T-helper 22 cell (primary cell): Measurements from ENCODE around the gene DCPS.
"Not testable (repeated sequence)": the region's sequence is repeated elsewhere in the genome, so short reads cannot be mapped to it uniquely, and the experiment has no call there.

Experiments
- DNase-seq: peaks from one replicate; pipeline ENCODE4 v3.0.0-alpha.2; 2020; ENCODE audit warnings: low read depth

The DCPS gene

DNA sequence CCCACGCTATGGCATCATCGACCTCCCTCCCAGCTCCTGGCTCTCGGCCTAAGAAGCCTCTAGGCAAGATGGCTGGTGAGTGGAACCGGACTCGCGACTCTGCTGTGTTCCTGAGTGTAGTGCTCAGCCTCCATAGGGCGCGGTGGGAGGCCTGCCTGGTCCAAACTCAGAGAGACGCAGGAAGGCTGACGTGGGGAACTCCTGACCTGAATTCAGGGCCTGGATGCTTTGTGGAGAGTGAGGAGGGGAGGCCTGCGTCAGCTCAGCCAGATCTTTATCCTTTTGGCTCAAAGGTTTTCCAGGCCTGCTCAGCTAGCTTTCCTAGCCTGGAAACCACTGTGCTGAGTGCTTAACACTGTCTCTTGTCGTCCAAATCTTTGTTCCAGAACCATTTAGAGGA is 13.0 kb upstream of the DCPS start:
- no peak for DNase-seq

GRCh38 chr11:126293726-126294125 is 10.1 kb upstream of the DCPS start:
- no peak for DNase-seq

DNA sequence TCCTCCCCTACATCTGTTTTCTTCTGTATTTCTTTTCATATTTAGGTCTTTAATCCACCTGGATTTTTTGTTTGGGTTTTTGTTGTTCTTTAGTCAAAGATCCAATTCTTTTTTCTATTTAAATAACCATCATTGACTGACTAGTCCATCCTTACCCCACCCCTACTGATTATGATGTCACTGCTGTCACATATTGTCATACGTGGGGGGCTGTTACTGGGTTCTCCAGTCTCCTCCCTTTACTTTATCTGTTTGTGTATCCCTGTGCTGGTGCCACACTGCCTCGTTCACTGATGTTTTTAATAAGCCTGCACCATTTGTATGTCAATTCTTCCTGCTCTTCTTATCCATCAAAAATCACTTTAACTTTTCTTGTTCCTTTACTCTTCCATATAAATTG is 6.9 kb upstream of the DCPS start:
- DNase-seq, result no peak

DNA sequence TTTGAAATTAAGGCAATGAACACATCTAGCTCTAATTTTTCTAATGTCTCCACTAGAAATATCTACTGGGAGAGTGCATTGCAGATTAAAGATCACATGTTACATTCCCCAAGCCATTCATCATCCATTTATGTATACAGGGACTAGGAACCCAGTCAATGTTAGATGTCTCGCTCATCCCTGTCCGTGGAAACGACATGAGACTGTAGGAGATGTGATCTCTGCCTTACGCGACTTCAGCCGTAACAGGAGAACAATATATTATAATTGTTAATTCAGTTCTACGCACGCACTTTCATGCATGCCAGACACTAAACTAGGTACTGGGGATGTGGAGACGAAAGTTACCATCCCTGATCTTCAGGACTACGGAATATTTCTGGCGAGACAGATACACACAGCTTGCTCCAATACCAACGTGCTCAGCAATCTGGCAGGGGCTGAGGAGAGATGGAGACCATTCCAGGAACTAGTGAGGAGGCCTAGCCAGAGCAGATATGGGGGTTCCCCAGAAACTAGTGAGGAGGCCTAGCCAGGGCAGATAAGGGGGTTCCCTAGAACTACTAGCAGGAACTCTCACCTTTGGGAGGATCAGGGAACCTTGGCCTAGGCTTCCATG is 706 bp downstream of the DCPS start:
- DNase-seq, result no peak

GRCh38 chr11:126305699-126306098 is 1.8 kb downstream of the DCPS start:
- no peak for DNase-seq

GRCh38 chr11:126307706-126308105 is 3.8 kb downstream of the DCPS start:
- DNase-seq, result no peak

DNA sequence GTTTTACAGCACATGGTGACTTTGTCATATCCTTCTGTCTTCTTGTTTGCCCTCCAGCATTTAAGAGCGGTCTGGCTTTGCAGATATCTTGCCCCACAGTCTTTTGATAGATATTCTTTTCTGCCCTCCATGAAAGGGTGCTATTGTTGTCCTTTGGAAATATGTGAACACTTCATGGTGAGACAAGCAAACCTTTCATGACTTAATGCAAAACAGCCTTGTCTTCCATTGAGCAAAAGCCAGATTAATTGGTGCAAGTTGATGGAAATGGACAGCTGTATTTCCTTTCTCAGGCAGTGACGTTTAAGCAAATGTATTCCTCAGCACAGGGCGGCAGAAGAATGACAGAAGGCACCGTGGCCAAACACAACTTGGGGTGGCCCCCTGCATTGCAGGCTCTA is 4.4 kb downstream of the DCPS start:
- no peak for DNase-seq

- not testable (repeated sequence) for DNase-seq
Measured at GRCh38 chr11:126308771-126309170, 4.9 kb downstream of the DCPS start.

DNA sequence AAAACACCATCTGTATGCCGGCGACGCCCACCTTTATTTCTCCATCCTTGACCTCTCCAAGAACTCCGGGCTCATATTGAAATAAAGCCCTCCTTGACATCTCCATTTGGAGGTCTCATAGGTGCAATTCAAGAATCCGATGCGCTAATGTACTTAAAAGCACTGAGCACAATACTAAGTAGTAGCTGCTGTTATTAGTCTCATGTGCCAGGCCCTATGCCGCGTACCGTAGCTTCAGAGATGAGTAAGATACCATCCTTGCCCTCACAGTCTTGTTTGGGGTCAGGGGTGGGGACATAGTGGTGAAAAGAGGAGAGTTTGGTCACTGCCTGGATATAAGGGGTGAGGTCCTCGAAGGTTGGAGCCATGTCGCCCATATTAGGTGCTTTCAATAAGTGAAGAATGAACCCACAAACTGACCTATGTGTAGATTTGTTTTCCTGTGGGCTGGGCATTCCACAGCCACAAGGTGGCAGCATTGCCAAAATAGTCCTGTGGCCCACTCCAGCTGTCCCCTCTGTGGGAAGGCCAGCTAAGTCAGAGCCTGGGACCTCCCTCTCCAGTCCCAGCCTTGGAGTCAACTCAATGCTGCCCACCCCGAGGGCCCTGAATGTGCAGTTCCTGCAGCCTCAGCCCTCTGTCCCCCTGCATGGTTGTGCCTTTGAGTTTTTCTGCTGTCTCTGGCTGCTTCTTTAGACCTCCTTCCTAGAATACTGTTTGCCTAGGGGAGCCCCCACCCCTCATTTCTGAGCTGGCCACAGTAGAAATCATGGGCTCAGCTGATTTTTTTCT is 6.5 kb downstream of the DCPS start:
- no peak for DNase-seq

GRCh38 chr11:126310992-126311310 is 7.1 kb downstream of the DCPS start:
- DNase-seq, result no peak

- DNase-seq, result no peak
Measured at GRCh38 chr11:126311401-126312291, 7.8 kb downstream of the DCPS start.

GRCh38 chr11:126312961-126313360 is 9.1 kb downstream of the DCPS start:
- DNase-seq, result no peak

GRCh38 chr11:126313826-126314225 is 10.0 kb downstream of the DCPS start:
- no peak for DNase-seq

DNA sequence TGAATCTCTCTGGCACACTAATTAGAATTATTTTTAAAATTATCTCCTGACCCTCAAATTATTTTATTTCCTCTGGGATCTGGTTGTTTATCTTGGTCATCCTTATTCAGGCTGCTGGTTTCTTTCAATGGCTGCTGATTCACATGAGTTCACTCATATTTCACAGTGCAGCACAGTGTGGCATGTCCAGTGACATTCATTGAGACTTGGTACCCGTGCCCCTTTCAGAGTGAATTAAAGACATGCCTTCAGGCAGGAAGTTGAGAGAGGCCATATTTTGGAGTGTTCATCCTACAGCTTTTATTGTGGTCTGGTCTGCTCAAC is 13.5 kb downstream of the DCPS start:
- DNase-seq, result no peak

DNA sequence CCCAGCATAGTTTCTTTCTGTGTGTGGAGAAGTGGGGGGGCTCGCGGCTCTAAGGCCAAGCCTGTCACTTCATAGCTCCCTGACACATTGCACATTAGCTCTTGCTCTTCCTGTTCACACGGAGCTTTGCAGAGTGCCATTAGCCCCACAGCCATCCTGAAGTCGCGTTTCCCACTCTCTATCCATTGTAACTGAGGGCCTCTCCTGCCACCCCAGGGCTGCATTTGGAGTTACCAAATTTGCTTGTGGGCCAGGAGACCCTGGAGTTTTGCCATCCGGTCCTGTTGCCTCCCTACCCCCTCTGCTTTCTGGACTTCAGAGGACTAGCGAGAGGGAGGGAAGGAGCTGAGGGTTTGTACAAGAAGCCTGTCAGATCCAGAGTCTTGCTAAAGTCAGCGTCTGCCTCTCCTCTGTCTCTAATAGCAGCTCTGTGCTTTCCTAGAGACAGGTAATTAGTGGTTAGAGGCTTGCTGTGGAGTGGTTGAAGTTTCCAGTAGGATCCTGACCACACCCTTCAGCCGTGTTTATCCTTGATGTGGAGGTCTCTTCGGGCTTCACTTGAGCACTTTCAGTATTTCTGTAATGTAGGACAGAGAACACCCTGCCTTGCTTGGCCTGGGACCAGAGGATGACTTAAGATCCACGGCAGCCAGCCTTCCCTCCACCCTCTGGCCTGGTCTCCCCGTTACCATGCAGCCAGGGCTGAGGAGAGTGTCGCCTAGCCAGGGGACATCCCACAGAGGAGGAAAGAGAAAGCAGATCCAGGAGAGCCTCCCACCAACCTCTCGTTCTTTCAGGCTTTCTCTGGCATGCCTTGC is 14.1 kb downstream of the DCPS start:
- no peak for DNase-seq

- no peak for DNase-seq
Measured at GRCh38 chr11:126318574-126319373, 14.9 kb downstream of the DCPS start.

GRCh38 chr11:126319374-126319740 is 15.5 kb downstream of the DCPS start:
- DNase-seq, result no peak

GRCh38 chr11:126322996-126323395 is 19.1 kb downstream of the DCPS start:
- DNase-seq, result no peak

- no peak for DNase-seq
Measured at GRCh38 chr11:126327281-126328000, 23.6 kb downstream of the DCPS start.

- no peak for DNase-seq
Measured at GRCh38 chr11:126328001-126328390, 24.1 kb downstream of the DCPS start.

DNA sequence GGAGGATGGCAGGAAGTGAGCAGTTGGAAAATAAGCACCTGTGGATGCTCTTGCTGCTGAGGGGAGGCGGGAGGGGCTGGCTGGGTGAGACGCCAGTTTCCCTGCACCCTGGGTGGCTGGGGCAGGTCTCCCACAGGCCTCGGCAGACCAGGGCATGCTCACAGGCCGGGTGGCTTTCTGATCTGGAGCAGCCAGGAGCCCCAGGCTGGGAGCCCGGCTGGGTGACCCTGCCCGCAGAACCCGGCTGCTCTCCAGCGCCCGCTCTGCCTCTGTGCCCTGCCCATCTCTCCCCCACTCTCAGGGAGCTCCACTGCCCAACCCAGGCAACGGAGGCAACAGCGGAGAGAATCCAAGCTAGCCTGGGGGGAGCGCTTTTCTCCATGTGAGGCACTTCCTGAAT is 24.6 kb downstream of the DCPS start:
- DNase-seq, result no peak
